ENCODE data around the gene CNIH3.
A peak's percentile ranks its signal among the peaks of the same experiment; 100 is the strongest.

The CNIH3 gene

DNA sequence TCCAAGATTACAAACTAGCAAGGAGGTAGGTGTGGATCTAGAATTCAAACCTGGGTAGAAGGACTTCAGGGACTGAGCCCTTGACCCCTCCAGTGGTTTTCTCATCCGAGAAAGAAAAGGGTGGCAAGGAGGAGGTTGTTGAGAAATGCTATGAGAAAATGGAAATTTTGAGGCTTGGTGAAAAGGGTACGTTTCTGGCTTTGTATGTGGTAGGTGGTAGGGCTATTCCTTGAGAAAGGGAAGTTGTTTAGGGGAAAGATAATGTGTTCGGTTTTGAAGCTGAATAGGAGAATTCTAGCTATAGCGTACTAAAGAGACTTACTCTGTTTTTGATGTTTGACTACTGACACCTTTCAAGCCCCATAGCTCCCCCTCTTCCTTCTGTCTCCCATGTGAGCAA lies 133.8 kb downstream of the CNIH3 start:
- DNase-seq = no peak

DNA sequence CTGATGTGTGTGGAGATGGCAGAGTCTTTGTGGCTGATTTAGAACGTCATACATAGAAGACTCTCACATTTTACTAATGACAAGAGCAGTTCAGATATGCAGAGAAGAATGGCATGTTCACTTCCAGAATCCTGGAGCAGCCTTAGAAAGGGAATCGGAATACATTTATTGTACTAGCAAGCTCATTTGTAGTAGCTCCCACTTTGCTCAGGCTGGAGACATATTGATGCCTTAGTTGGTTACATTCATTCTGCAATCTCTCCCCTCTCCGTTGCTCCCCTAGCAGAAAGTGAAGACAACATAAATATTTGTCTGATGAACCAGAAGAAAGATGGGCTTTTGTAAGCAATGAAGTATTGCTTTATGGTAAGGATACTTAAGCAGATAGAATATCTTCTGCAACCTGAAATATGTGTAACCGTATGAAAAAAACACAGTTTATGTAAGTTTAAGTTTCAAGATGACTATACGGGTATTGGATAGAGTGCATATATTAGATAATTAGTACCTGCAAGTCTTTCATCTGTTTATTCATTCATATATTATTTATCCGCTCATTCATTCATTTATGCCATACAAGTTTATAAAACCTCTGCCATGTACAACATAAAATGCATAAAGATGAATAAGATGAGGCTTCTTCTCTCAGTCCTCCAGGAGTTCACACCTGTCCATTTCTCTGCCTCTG lies 135.7 kb downstream of the CNIH3 start:
- DNase-seq = peak; percentile 24

DNA sequence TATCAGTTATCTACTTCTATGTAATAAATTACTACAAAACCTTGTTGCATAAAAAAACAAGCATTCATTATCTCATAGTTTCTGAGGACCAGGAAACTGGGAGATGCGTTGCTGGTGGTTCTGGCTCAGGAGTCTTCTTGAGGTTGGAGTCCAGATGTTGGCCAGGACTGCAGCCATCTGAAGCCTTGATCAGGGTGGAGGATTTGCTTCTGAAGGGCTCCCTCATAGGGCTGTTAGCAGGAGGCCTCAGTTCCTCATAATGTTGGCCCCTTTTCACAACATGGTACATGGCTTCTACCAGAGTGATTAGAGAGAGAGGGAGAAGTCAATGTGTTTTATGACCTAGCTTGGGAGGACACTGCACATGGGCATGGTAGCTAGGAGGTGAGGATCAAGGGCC lies 137.4 kb downstream of the CNIH3 start:
- DNase-seq = no peak

DNA sequence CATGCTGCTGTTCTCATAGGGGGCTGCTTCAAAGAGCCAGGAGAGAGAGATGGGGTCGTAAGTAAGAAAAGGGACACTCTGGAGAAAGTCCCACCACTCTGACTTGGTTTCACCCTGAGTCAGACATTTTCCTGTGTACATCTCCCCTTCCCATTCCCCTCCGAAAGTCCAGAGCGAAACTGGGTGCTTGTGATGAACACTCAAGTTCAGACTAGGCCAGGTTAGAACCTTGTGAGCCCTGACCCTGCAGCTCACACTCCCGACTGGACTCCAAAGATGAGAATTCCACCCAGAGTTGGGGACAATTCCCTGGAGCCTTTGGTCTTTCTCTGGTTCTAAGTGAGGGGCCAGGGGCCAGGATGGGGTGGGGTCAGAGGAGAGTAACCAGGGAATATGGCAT lies 139.5 kb downstream of the CNIH3 start:
- DNase-seq = no peak

DNA sequence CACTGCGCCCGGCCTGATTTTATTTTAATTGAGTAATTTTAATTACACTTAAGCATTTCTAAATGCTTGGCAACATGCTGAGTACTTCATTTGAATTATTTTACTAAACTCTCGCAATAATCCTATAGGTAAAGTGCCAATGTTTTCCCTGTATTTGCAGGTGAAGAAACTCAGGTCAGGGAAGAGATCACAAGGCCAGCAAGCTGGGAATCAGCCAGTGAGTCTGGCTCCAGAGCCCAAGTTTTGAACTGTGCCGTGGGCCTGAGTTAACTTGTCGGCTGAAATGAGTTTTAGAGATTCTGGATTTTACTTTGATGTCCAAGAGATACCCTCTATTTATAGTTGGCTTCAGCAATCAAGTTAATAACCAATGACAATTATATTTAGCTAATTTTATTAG lies 141.4 kb downstream of the CNIH3 start:
- DNase-seq = no peak

DNA sequence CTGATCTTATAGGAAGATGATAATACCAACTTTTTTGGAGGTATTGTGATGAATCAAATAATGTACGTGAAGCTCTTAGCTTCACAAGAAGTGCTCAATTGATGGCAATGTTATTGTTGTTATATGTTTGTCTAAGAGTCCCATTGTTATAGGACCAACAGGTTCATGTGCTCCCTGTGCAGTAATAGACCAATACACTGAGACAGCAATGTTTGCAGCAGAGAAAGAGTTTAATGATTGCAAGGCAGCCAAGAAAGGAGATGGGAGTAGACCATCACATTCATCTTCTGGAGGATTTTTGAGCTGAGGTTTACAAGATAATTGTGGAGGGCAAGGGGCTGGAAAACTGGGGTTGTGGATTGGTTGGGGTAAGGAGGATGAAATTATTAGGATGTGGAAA lies 143.0 kb downstream of the CNIH3 start:
- DNase-seq = no peak

DNA sequence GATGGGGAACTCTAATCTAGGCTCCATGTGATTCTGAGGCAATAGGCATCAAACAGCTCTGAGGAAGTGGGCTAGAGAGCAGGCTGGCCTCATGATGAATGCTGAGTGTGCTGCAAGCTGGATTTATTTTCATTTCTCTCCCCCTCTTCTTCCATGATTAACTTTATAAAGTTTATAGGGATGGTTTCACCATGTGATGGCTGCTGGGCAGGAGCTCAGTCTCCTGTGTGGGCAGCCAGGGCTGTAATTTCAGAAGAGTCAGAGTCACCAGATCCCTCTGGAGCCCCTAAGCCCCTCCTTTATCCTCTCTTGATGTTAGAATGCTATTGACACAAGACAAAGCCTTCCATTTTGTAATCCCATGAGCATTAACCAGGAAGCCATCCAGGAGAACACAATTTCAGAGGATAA lies 143.6 kb downstream of the CNIH3 start:
- DNase-seq = no peak

DNA sequence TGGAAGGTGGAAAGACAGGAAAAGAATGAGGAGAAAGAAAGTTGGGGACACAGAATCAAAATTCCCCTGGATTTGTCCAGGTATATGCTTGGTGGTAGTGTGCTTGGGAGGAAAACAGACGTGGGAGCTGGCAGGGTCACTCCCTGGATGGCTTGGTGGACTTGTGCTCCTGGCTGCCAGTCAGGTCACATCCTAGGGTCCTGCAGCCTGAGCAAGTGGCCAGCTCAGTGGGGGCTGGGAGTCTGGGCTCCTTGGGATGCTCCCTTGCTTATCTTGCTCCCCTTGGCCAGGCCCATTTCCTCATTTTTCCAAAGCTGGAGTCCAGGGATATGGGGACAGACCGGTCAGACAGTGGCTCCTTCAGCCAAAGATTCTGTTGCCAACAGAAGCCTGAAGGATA lies 144.0 kb downstream of the CNIH3 start:
- no peak for DNase-seq

DNA sequence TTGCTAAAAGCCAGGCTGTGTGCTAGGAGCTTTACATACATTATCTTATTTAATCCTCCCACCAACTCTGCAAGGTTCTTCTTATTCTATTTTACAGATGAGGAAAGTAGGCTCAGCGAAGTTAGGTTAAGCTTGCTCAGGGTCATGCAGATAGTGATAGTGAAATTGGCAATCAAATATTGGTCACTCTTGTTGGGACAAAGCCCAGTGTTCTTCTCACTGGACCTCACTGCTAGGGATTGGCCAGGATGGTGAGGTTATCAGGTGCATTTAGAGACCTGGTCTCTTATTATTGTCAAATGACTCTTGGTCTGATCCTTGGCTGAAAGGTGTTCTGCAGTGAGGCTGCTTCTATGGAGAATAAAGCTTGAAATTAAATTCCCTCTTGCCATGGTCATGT lies 145.1 kb downstream of the CNIH3 start:
- no peak for DNase-seq

DNA sequence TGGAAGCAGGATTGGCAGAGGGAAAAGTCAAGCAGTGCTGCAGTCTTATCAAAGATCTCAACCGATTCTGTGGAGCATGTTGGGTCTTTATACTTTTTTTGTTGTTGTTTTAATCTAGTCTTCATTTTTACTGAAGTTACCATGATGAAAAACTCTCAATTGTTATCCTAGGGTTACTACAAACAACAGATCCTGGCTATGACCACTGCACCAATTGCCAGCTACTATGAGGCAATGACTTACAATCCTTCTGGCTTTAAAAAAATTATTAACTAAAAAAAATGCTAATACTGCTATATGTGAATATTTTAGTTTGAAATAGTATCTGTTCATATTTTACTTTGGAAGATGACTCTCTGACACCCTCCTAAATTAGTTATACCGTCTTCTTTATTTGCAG lies 145.9 kb downstream of the CNIH3 start:
- DNase-seq = no peak

DNA sequence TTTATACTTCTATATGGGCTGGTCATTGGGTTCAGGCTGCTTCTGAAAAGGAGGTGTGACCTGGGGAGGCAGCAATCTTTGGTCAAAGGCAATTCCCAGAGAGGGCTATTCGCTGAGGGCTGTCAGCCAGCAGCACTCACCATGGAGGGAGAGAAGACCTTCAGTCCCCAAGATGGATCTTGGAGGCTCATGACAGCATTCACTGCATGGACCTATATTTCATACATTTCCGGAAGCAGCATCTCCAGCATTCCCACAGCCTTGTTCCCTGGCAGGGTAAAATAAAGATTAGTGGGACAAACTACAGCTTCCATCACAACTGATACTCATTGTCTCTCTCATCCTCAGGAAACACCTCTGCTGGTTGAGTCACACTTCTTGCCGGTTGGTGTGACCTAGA lies 146.6 kb downstream of the CNIH3 start:
- DNase-seq = no peak

DNA sequence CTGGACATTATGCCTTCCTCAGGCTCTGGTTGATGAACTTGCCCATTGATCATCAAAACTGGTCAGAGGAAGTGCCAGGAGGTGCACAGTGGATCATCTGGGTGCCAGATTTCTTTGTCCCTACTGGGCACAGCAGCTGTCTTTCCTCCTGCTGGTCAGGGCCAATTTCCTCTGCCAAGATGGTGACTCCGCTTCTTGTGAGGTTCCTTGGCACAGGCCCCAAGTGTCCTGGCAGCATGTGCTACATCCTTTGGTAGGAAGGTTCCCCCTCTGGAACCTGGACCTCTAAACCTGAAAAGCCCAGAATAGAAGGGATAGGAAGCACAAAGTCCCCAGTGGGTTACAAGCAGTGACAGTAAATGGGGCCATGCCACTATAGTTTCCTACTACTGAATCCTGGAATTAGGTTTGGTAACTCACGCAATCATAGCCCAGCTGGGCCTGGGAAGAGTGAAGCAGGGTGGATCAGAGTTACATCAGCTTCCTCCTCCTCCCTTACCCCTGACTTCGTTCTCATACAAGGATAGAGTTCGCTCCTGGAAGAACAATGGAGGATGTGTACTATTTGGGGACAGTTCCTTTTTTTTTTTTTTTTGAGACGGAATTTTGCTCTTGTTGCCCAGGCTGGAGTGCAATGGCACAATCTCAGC lies 147.1 kb downstream of the CNIH3 start:
- no peak for DNase-seq

DNA sequence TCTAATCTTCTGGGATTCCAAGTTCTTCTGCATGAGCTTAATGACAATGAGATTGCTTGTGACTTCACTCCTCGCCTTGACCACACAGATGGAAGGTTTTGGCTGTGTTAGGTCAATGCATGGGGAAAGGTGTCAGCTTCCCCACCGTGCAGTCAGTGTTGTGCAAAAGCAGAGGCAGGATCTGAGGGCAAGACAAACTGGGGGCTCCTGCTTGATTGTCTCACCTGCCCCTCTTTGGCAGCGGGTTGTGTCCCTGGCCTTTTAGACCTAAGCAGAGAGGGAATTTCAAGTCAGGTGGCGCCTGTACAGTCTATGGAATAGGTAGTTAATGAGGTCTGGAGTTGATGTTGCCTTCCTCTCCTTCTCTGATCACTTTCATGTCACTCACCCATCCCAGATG lies 150.1 kb downstream of the CNIH3 start:
- DNase-seq = no peak

DNA sequence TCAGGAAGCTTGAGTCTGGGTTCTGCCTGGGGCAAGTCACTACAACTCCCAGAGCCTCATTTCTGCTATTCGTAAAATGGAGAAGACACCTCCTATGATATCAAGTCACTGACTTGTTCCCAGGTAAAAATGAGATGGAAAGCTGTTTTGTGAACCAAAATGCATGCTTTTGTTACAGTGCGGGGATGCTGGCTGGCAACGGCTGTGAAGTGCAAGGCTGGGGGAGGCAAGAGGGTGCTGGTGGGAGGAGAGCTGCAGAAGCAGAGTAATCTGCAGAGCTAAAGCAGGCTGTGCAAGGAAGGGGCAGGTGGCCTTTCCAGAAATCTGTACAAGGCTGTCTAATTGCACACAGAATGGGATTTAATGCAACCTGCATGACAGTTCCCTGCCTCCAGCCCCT lies 150.9 kb downstream of the CNIH3 start:
- DNase-seq = no peak

DNA sequence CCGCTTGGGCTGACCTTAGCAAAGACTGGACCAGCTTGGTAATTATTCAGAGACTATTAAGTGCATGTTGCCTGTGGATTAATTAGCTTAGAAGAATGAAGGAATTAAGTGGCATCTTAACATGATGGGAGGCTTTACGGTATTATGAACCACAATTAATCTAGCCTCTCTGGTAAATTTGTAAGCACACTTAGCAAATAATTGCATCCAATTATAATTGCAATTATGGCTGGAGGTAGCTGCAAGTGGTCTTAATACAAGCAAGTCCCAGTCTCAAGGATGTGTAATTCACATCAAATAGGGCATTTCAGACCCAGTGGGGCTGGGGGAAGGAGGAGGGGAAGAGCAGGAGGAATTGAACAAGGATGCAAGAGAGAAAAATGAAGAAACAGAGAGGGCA lies 151.6 kb downstream of the CNIH3 start:
- DNase-seq = no peak

DNA sequence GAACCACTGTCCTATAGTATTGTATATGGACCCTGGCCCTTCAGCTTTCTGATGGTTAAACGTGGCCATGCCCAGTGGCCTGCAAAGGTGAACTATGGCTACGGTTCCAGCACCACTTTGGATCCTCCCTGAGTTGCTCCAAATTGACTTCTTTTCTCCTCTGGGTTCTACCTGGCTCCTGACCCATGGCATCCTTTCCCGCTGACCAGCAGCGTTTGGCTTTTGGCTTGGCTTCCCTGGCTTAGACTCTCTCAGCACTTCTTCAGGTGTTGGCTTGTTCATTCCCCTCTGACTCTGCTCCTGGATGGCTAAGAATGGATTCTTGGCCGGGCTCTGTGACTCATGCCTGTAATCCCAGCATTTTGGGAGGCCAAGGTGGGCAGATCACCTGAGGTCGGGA lies 152.9 kb downstream of the CNIH3 start:
- no peak for DNase-seq

DNA sequence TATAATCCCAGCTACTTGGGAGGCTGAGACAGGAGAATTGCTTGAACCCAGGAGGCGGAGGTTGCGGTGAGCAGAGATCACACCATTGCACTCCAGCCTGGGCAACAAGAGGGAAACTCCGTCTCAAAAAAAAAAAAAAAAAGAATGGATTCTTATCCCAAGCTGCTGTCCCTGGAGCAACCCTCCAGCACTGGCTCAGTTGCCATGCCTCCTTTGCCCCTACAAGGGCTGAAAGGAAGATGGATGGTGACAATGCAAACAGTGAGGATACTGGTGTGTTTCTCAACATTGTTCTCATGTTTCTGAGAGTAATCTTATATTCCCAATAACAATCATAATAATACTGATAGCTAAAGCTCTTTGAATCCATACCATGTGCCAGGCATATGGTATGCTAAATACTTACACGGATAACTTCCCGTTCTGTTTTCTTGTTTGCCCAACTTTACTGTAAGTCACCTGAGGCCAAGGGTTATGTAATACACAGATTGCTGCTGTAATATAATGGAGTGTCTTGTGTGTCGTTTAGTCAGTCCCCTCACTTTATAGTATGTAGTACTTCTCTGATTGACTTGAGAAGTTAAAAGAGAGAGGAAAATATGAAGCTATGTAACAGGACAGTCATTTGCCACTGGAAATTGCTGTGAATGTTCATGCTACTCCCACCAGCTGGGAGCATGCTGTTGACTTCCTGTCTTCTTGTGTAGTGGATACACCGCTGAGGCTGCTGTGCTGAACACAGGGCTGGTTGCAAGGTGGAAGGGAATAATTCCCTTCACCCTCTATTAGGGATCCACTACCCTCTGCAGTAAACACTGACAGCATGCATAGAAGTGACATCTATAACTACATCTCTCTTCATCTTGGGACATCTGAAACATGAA lies 153.6 kb downstream of the CNIH3 start:
- DNase-seq = peak; percentile 15

DNA sequence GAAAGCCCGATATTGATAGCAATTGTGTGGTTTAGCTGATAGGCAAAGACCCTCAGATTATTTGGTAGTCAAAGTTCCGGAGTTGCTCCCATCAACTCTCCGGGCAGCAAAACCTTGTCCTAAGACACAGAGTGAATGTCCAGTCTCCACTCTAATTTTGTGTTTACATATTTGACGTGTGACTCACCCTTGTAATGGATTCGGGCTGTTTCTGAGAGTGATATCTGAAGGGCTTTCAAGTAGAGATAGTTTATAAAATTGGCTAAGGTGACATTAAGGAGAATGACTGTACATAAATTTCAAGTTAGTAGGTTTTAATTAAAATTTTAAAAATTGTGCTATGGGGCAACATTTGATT lies 154.2 kb downstream of the CNIH3 start:
- peak; percentile 46 for DNase-seq

DNA sequence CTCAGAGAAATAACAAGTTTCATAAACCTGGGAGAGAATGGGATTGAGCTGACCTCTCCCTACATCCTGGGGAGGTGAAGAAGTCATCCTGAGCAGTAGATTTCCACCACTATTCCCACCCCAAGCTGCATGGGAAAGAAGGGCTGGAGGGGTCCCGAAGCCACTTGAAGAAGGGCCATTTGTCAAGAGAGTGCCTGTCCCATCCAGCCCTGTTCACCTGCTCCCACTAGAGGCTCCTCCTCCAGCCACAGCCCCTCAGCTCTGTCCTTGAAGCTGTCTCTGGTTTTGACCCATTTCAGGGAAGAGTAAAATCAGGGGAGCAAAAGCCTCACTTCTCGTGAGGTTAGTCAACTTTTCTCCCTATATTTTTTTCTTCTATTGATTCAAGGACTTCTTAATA lies 157.5 kb downstream of the CNIH3 start:
- no peak for DNase-seq

DNA sequence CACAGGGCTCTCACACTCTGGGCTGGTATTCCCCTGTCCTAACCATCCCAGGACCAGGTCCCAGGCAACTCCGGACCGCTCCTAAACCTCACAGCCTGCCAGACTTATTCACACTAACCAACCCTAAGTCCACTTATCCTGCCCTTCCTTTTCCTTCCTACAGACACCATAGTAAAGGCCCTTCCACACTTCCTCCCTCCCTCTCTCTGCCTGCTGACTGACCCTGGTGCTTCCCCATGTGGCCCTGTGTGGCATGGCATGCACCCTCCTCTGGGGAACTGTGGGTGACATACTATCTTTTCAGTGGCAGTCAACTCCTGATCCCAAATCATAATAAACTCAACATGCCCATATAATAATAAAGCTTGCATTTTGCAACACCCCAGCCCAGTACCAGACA lies 158.3 kb downstream of the CNIH3 start:
- no peak for DNase-seq

DNA sequence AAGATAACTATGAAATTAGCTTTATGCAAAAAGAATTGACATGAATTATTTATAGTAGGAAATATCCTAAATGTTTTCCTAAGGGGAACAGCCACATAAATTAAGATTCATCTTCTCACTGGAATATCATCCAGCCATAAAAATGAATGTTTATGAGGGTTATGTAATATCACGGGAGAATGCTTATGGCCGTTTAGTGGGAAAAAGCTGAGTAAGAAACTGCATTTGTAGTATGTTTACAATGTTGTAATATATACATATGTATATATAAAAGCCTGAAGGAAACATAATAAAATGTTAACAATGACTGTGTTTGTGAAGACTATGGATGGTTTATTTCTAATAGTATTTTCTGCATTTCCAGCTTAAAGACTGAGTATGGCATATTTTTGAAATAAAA lies 161.1 kb downstream of the CNIH3 start:
- DNase-seq = no peak

DNA sequence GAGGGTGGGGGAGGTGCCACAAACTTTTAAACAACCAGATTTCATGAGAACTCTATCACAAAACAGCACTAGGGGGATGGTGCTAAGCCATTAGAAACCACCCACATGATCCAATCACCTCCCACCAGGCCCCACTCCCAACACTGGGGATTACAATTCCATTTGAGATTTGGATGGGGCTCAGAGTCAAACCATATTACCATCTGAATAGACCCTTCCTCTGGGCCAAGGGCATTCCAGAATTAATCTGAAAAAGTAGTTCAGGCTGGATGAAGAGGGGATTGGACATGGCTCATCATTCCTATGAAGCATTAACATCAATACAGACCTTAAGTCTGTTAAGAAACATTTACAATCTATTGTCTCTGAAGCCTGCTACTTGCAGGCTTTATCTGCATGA lies 163.4 kb downstream of the CNIH3 start:
- no peak for DNase-seq

DNA sequence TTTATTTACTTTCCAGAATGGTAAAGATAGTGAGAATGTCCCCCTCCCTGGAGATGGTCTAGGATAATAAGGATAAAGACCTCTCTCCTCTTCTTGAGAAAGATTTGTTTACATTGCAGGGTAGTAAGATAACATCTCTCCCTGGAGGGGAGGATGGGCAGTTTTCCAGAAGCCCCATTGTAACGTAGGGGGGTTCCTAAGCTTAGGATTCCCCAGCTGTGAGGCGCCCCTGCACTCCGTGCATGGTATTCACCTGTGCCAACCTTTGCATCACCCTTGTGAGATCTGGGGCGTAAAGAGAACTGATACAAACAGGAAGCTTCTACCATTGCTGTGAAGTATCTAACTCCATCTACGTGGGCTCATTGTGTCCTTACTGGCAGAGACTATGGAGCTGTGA lies 164.6 kb downstream of the CNIH3 start:
- no peak for DNase-seq

DNA sequence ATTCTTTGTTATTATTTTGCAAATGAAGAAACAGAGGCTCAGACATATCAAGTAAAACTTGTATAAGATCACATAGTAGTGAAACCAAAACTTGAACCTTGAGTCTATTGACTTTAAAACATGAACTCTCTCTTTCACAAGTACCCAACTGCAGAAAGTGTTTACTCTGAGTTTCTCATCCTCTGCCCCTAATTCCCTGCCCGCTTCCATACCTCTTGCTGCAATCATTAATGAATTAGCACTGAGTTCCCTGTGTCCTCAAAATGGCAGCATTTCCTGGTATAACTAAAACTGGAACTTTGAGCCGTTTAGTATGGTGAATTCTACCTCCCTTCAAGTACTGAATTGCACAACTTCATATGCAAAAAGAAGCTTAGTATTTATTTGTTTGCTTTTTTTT lies 165.7 kb downstream of the CNIH3 start:
- no peak for DNase-seq
